Left forelimb (tissue), 1 donor: Measurements from ENCODE around the gene ASPA.
"Not testable (repeated sequence)": the region's sequence is repeated elsewhere in the genome, so short reads cannot be mapped to it uniquely, and the experiment has no call there.

Source experiments
- DNase-seq: peaks from one replicate; pipeline ENCODE4 v3.0.0-alpha.2; 2018; ENCODE audit warnings: low spot score

ASPA gene

GRCh38 chr17:3507869-3508268, 32.1 kb downstream of the ASPA start:
- no peak for DNase-seq

- no peak for DNase-seq
Measured at GRCh38 chr17:3510090-3510489, 34.3 kb downstream of the ASPA start.

- DNase-seq: no peak
Measured at GRCh38 chr17:3511852-3512504, 36.2 kb downstream of the ASPA start.

GRCh38 chr17:3512505-3513171, 36.8 kb downstream of the ASPA start:
- DNase-seq: peak; percentile 86

- DNase-seq: no peak
Measured at GRCh38 chr17:3513305-3514035, 37.7 kb downstream of the ASPA start.

- DNase-seq: not testable (repeated sequence)
Measured at GRCh38 chr17:3514167-3514566, 38.4 kb downstream of the ASPA start.

- no peak for DNase-seq
Measured at GRCh38 chr17:3514873-3515272, 39.1 kb downstream of the ASPA start.

- not testable (repeated sequence) for DNase-seq
Measured at GRCh38 chr17:3519472-3519871, 43.7 kb downstream of the ASPA start.

- DNase-seq: no peak
Measured at GRCh38 chr17:3524024-3524423, 48.2 kb downstream of the ASPA start.

- no peak for DNase-seq
Measured at GRCh38 chr17:3526491-3526890, 50.7 kb downstream of the ASPA start.

- DNase-seq: no peak
Measured at GRCh38 chr17:3526971-3527370, 51.2 kb downstream of the ASPA start.

- DNase-seq: no peak
Measured at GRCh38 chr17:3527468-3527867, 51.7 kb downstream of the ASPA start.

GRCh38 chr17:3527896-3528295, 52.1 kb downstream of the ASPA start:
- no peak for DNase-seq

GRCh38 chr17:3528403-3528851, 52.6 kb downstream of the ASPA start:
- no peak for DNase-seq

GRCh38 chr17:3528880-3529511, 53.2 kb downstream of the ASPA start:
- no peak for DNase-seq

GRCh38 chr17:3529817-3530741, 54.3 kb downstream of the ASPA start:
- peak; percentile 84 for DNase-seq

- no peak for DNase-seq
Measured at GRCh38 chr17:3531266-3532101, 55.7 kb downstream of the ASPA start.

- no peak for DNase-seq
Measured at GRCh38 chr17:3532106-3532858, 56.5 kb downstream of the ASPA start.

GRCh38 chr17:3532859-3533142, 57.0 kb downstream of the ASPA start:
- no peak for DNase-seq

GRCh38 chr17:3533752-3534151, 58.0 kb downstream of the ASPA start:
- DNase-seq: no peak
